GM12801 (cell line): ENCODE data around the gene OR1K1.

Source experiments
- TF ChIP-seq, protein P1 (sequence below): IDR thresholded peaks from one replicate; pipeline ENCODE4 v1.5.1; 2011; ENCODE audit warnings: control low read depth; ENCODE audit not compliant: insufficient read length; ENCODE audit errors: extremely low read depth

Gene OR1K1

GRCh38 chr9:122827761-122828093, 27.8 kb downstream of the OR1K1 start:
- TF ChIP-seq, protein P1, sequence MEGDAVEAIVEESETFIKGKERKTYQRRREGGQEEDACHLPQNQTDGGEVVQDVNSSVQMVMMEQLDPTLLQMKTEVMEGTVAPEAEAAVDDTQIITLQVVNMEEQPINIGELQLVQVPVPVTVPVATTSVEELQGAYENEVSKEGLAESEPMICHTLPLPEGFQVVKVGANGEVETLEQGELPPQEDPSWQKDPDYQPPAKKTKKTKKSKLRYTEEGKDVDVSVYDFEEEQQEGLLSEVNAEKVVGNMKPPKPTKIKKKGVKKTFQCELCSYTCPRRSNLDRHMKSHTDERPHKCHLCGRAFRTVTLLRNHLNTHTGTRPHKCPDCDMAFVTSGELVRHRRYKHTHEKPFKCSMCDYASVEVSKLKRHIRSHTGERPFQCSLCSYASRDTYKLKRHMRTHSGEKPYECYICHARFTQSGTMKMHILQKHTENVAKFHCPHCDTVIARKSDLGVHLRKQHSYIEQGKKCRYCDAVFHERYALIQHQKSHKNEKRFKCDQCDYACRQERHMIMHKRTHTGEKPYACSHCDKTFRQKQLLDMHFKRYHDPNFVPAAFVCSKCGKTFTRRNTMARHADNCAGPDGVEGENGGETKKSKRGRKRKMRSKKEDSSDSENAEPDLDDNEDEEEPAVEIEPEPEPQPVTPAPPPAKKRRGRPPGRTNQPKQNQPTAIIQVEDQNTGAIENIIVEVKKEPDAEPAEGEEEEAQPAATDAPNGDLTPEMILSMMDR: no peak

DNA sequence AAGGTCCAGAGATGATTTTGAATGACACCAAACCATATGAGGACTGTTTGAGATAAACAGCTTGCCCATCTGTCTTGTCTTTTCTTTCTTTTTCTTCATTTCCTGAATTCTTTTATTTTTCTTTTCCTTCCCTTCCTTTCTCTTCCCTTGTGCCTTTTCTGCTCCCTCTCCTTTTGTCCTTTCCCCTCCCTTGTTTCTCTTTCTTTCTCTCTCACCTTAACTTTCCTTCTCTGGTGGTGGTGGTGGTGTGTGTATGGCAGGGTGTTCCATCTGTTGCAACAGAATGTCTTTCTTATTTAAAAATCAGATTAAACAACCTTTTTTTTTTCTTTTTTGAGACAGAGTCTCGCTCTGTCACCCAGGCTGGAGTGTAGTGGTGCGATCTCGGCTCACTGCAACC, 32.3 kb downstream of the OR1K1 start:
- TF ChIP-seq, protein P1: no peak

DNA sequence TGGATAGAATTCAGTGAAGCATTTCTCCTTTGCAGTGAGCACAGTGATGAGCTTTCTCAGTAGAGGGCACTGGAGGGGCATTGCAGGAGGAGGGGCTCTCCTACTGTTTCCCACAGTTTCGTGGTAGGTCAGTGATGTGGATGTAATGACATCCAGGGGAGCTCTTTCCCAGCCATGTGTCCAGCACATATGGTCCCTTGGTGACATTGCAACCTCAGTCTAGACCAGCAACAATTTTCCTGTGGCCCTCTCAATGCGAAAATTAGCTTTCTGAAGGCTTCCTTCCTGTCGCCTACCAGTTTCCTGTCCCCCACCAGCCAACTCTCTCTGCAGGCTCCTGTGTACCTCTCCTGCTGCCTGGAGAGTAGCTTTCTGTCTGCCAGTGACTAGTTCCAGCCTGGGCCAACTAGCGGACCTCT, 35.4 kb downstream of the OR1K1 start:
- TF ChIP-seq, protein P1: no peak

- TF ChIP-seq, protein P1: no peak
Measured at GRCh38 chr9:122837266-122837850, 37.4 kb downstream of the OR1K1 start.

- TF ChIP-seq, protein P1: no peak
Measured at GRCh38 chr9:122841501-122841900, 41.6 kb downstream of the OR1K1 start.

DNA sequence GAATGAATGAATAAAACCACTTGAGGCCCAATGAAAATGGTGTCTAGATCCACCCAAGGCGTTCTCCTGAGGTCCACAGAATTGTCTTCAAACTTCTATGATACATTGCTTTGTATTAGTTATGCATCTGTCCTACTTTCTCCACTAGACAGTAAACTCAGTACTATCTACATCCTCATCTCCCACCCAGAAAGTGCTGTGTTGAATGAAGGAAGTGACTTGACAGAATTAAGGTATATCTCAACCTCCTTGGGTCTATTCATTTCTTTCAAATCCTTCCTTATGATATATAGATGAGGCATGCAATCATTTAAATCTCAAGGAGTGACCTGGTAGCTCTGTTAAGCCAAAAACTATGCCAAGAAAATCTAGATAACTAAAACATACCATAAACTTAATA, 44.2 kb downstream of the OR1K1 start:
- TF ChIP-seq, protein P1: no peak

- TF ChIP-seq, protein P1: no peak
Measured at GRCh38 chr9:122845116-122845515, 45.2 kb downstream of the OR1K1 start.

- TF ChIP-seq, protein P1: no peak
Measured at GRCh38 chr9:122846371-122846940, 46.5 kb downstream of the OR1K1 start.
